ENCODE results near the gene IRGQ. TPM values are rescaled to one million over a fixed set of nuclear protein-coding genes. Genes with fewer than 3 reads are reported as not detected.

IRGQ gene
- polyA plus RNA-seq, 1 experiment, result 5.4 TPM

DNA sequence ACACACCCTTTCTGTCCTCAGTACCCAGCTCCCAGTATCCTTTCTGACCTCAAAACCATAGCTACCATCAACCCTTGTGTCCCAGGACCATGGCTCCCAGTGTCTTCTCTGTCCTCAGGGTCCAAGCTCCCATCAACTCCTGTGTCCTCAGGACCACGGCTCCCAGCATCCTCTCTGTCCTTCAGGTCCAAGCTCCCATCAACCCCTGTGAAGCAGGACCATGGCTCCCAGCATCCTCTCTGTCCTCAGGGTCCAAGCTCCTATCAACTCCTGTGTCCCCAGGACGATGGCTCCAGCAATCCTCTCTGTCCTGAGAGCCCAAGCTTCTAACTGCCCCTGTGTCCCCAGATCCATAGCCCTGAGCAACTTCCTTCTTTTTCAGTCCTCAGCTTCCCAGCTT lies 45.4 kb upstream of the IRGQ start:
- Histone ChIP-seq H3K27me3 (ENCODE audit: control insufficient read depth, insufficient read depth, low read length) (peaks cover 17% of the 10 kb centered on the region), H3K4me3 (ENCODE audit: low read depth, low read length) (no peak overlapping the region), H3K36me3 (ENCODE audit: control insufficient read depth, insufficient read depth, low read length) (no peaks in the 10 kb centered on the region)
- TF ChIP-seq CTCF (IDR thresholded peaks at IDR 0.05; ENCODE audit: insufficient read depth, low read depth, low read length), result no peak
- POLR2A ChIA-PET, result no interaction called here
- CTCF ChIA-PET, result interaction anchor here (0.7 to 1.1 kb wide), 2 partner anchors 11 to 1087 kb away, joined by 3 to 5 read pairs; no protein-coding TSS in a partner anchor
- DNase-seq (ENCODE audit: low read depth), result no peak

- POLR2A ChIA-PET, result no interaction called here
- CTCF ChIA-PET, result no interaction called here
- Histone ChIP-seq H3K36me3 (ENCODE audit: control insufficient read depth, insufficient read depth, low read length) (no peaks in the 10 kb centered on the region), H3K4me3 (ENCODE audit: low read depth, low read length) (peak overlapping the region; percentile 62), H3K27me3 (ENCODE audit: control insufficient read depth, insufficient read depth, low read length) (peaks cover 17% of the 10 kb centered on the region)
- DNase-seq (ENCODE audit: low read depth), result no peak
- no peak for TF ChIP-seq CTCF (IDR thresholded peaks at IDR 0.05; ENCODE audit: insufficient read depth, low read depth, low read length)
Measured at GRCh38 chr19:43640424-43640757, 44.5 kb upstream of the IRGQ start.

DNA sequence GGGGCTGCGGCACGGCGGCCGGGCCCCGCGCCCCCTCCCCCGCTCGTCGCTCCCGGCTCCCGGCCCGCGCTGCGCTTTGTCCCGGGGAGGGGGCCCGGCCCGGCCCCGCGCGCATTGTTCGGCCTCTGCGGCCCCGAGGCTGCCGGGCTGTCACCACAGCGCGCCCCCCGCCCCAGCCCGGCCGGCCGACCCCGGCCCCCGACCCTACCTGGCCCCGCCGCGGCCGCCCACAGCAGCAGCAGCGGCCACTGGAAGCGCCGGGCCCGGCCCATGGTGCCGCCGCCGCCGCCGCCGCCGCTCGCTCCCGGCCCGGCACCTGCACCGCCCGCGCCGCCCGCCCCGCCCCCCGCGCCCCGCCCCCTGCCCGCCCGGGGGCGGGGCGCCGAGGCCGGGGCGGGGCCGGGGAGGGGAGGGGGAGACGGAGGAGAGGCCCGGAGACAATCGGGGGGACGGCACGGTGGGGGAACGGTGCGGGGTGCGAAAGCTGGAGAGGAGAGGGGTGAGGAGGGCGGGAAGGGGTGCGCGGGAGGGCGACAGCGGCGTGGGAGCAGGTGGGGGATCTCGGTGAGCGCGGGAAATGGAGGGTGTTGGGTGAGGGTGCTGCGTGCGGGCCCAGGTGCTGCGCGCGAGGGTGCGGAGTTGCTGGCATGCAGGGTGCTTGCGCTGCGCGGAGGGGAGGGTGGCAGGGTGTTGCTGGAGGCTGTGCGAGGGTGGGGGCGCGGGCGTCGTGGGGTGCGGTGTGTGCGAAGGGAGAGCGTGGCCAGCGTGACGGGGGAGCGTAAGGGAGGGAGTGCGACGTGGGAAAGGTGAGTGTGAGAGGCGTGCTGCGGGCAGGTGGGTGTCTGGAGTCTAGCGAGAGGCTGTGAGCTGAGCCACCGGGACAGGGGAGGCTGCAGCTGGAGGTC lies 43.8 kb upstream of the IRGQ start, which contains the start of gene CADM4:
CADM4 (minus strand) TSS at position 332 of the 905 bp plus-strand sequence; CDS start at position 272, 60 bp downstream.
- Histone ChIP-seq H3K36me3 (ENCODE audit: control insufficient read depth, insufficient read depth, low read length) (no peaks in the 10 kb centered on the region), H3K27me3 (ENCODE audit: control insufficient read depth, insufficient read depth, low read length) (peaks cover 17% of the 10 kb centered on the region), H3K4me3 (ENCODE audit: low read depth, low read length) (peak within 1 kb of the TSS; percentile 62)
- TF ChIP-seq CTCF (IDR thresholded peaks at IDR 0.05; ENCODE audit: insufficient read depth, low read depth, low read length), result no peak
- CTCF ChIA-PET, result no interaction called here
- no peak for DNase-seq (ENCODE audit: low read depth)
- POLR2A ChIA-PET, result no interaction called here

- POLR2A ChIA-PET, result no interaction called here
- Histone ChIP-seq H3K4me3 (ENCODE audit: low read depth, low read length) (peak overlapping the region; percentile 4; the same call in 1 of the 2 replicates), H3K27me3 (ENCODE audit: control insufficient read depth, insufficient read depth, low read length) (peaks cover 17% of the 10 kb centered on the region), H3K36me3 (ENCODE audit: control insufficient read depth, insufficient read depth, low read length) (no peaks in the 10 kb centered on the region)
- CTCF ChIA-PET, result no interaction called here
- DNase-seq (ENCODE audit: low read depth), result no peak
- TF ChIP-seq CTCF (IDR thresholded peaks at IDR 0.05; ENCODE audit: insufficient read depth, low read depth, low read length), result no peak
Measured at GRCh38 chr19:43638995-43639518, 43.1 kb upstream of the IRGQ start.

- H3K36me3 ChIP-seq (ENCODE audit: control insufficient read depth, insufficient read depth, low read length), result no peaks in the 10 kb centered on the region
- ChIA-PET CTCF (interaction anchor here (1.3 to 1.8 kb wide), 2 partner anchors 14 to 42 kb away, joined by 3 to 7 read pairs; partner anchors contain the start of genes IRGQ and ZNF576), POLR2A (no interaction called here)
- no peak for DNase-seq (ENCODE audit: low read depth)
- no peak overlapping the region for H3K4me3 ChIP-seq (ENCODE audit: low read depth, low read length)
- peaks cover 17% of the 10 kb centered on the region for H3K27me3 ChIP-seq (ENCODE audit: control insufficient read depth, insufficient read depth, low read length)
- TF ChIP-seq CTCF (IDR thresholded peaks at IDR 0.05; ENCODE audit: insufficient read depth, low read depth, low read length), result no peak
Measured at GRCh38 chr19:43638214-43638994, 42.5 kb upstream of the IRGQ start.
